SHP77 (cell line): ENCODE results near the gene DCAF10.
"Not testable (repeated sequence)": the region's sequence is repeated elsewhere in the genome, so short reads cannot be mapped to it uniquely, and the experiment has no call there.

Experiments used
- DNase-seq, 2 experiments: peaks; one replicate each; lab custom pipeline; 2025; lab: John Stamatoyannopoulos, UW

Gene DCAF10

GRCh38 chr9:37862530-37862929 lies 61.9 kb downstream of the DCAF10 start:
- no peak for DNase-seq

- DNase-seq = no peak
These were observed 69.6 kb downstream of the DCAF10 start for GRCh38 chr9:37870081-37870798.

GRCh38 chr9:37870799-37871176 lies 70.2 kb downstream of the DCAF10 start:
- DNase-seq = no peak

GRCh38 chr9:37873955-37874354 lies 73.4 kb downstream of the DCAF10 start:
- DNase-seq = no peak

- DNase-seq = no peak
These were observed 75.8 kb downstream of the DCAF10 start for GRCh38 chr9:37876376-37876775.

GRCh38 chr9:37880916-37881479 lies 80.4 kb downstream of the DCAF10 start:
- no peak for DNase-seq

- DNase-seq = not testable (repeated sequence)
These were observed 87.5 kb downstream of the DCAF10 start for GRCh38 chr9:37887977-37888583.

GRCh38 chr9:37889536-37889935 lies 88.9 kb downstream of the DCAF10 start:
- DNase-seq = no peak

- DNase-seq = not testable (repeated sequence)
These were observed 90.4 kb downstream of the DCAF10 start for GRCh38 chr9:37891042-37891441.

GRCh38 chr9:37892063-37892462 lies 91.5 kb downstream of the DCAF10 start:
- DNase-seq = no peak

GRCh38 chr9:37897665-37898064 lies 97.1 kb downstream of the DCAF10 start:
- DNase-seq = no peak

- DNase-seq = no peak
These were observed 98.4 kb downstream of the DCAF10 start for GRCh38 chr9:37899041-37899440.

GRCh38 chr9:37902131-37902530 lies 101.5 kb downstream of the DCAF10 start:
- no peak for DNase-seq

- no peak for DNase-seq
These were observed 102.4 kb downstream of the DCAF10 start for GRCh38 chr9:37902796-37903646.

GRCh38 chr9:37903647-37904444 lies 103.2 kb downstream of the DCAF10 start, which contains the start of gene SLC25A51:
TSS of gene SLC25A51 (minus strand) at chr9:37904127. CDS start at chr9:37888550, 15,577 bp downstream.
- DNase-seq = peak; percentile 67 to 71

GRCh38 chr9:37904445-37905130 lies 104.0 kb downstream of the DCAF10 start:
- DNase-seq = no peak

- DNase-seq = no peak
These were observed 104.5 kb downstream of the DCAF10 start for GRCh38 chr9:37905131-37905505.

- no peak for DNase-seq
These were observed 105.2 kb downstream of the DCAF10 start for GRCh38 chr9:37905776-37906175.

- DNase-seq = no peak
These were observed 106.0 kb downstream of the DCAF10 start for GRCh38 chr9:37906312-37907239.

- DNase-seq = no peak
These were observed 107.7 kb downstream of the DCAF10 start for GRCh38 chr9:37908283-37908682.
